Measurements from ENCODE around the gene RELCH. TPM values are rescaled to one million over a fixed set of nuclear protein-coding genes. Genes with fewer than 3 reads are reported as not detected.

Gene RELCH, protein sequence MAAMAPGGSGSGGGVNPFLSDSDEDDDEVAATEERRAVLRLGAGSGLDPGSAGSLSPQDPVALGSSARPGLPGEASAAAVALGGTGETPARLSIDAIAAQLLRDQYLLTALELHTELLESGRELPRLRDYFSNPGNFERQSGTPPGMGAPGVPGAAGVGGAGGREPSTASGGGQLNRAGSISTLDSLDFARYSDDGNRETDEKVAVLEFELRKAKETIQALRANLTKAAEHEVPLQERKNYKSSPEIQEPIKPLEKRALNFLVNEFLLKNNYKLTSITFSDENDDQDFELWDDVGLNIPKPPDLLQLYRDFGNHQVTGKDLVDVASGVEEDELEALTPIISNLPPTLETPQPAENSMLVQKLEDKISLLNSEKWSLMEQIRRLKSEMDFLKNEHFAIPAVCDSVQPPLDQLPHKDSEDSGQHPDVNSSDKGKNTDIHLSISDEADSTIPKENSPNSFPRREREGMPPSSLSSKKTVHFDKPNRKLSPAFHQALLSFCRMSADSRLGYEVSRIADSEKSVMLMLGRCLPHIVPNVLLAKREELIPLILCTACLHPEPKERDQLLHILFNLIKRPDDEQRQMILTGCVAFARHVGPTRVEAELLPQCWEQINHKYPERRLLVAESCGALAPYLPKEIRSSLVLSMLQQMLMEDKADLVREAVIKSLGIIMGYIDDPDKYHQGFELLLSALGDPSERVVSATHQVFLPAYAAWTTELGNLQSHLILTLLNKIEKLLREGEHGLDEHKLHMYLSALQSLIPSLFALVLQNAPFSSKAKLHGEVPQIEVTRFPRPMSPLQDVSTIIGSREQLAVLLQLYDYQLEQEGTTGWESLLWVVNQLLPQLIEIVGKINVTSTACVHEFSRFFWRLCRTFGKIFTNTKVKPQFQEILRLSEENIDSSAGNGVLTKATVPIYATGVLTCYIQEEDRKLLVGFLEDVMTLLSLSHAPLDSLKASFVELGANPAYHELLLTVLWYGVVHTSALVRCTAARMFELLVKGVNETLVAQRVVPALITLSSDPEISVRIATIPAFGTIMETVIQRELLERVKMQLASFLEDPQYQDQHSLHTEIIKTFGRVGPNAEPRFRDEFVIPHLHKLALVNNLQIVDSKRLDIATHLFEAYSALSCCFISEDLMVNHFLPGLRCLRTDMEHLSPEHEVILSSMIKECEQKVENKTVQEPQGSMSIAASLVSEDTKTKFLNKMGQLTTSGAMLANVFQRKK
- 10 to 100 TPM; 21.5 to 32.7 (median 27.8) TPM for total RNA-seq
- 10 to 100 TPM; 11.2 to 11.7 TPM for polyA plus RNA-seq
- long read RNA-seq, donor 1, partial matches to known transcripts, result 2 of 7 reads
- long read RNA-seq, donor 1, other reads (novel, unspliced or antisense), result 5 of 7 reads
- long read RNA-seq, donor 2, partial matches to known transcripts, result 7 of 7 reads
- long read RNA-seq, donor 2, other reads (novel, unspliced or antisense), result 0 of 7 reads
- long read RNA-seq, donor 3, full-length matches to known transcripts, result 3 of 14 reads
- long read RNA-seq, donor 3, partial matches to known transcripts, result 1 of 14 reads
- long read RNA-seq, donor 3, other reads (novel, unspliced or antisense), result 10 of 14 reads

DNA sequence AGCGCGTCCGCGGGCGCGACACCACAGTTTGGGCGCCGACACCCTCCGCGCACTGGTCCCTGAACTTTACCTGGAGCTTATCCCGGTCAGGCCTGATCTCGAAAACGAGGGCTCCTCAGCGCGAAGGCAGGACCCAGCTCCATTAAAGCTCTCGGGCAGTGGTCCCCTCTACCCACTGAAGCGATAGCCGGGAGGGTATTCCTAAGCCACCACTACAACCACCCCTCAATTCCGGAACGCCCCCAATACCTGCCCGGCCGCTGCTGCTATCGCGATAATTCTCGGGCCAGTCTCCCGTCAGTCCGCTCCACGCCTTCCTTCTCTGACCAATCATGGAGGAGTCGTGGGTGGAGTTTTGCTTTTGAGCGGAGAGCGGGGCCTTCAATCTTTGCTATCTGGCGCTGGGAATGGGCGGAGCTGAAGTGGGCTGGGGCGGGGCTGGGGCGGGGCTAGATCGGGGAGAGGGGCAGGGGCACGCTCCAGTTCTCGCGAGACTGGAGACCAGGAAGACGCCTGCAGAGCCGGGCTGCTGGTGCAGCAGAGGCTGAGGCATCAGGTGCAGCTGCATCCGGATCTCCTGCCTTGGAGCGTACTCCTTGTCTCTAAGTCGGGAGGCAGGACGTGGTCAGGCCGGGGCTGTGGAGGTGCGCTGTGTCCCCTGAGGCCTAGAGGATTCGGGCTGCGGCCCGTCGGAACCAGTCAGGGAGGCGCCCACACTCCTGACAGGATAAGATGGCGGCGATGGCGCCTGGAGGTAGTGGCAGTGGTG is at the start of gene RELCH, which contains the start of gene PIGN:
Gene RELCH (plus strand): TSS at position 482 of the 769 bp plus-strand sequence. CDS start 251 bp downstream, at position 733.
Gene PIGN (minus strand): TSS at position 283 of the 769 bp plus-strand sequence. CDS start 25,703 bp downstream, outside the sequence.
- intact Hi-C loops (cut with DNase I), result loop anchor here (5.0 to 10.0 kb wide), 5 partner anchors 58 to 798 kb away; partner anchors contain the start of gene ZCCHC2 (in 1 of the 4)
- DNase-seq, result peak; percentile 92 to 96 (median 94)
- no peaks in the 10 kb centered on the region for H3K36me3 ChIP-seq
- H3K27ac ChIP-seq, result peak within 1 kb of the TSS in 1 of 2 donors; percentile 50
- H3K4me3 ChIP-seq, result peak within 1 kb of the TSS; percentile 70
- no peak for TF ChIP-seq EP300 (IDR thresholded peaks at IDR 0.05)
- TF ChIP-seq POLR2A (IDR thresholded peaks at IDR 0.05), result peak; percentile 19
- WGBS, 3 donors, result 0 to 1% (median 1%) methylated on average over 48 to 55 of the region's 55 CpGs
- no peaks in the 10 kb centered on the region for H3K27me3 ChIP-seq
- no peaks in the 10 kb centered on the region for H3K9me3 ChIP-seq
- peaks cover 7% of the 10 kb centered on the region for H3K4me1 ChIP-seq (ENCODE audit: insufficient read depth)

DNA sequence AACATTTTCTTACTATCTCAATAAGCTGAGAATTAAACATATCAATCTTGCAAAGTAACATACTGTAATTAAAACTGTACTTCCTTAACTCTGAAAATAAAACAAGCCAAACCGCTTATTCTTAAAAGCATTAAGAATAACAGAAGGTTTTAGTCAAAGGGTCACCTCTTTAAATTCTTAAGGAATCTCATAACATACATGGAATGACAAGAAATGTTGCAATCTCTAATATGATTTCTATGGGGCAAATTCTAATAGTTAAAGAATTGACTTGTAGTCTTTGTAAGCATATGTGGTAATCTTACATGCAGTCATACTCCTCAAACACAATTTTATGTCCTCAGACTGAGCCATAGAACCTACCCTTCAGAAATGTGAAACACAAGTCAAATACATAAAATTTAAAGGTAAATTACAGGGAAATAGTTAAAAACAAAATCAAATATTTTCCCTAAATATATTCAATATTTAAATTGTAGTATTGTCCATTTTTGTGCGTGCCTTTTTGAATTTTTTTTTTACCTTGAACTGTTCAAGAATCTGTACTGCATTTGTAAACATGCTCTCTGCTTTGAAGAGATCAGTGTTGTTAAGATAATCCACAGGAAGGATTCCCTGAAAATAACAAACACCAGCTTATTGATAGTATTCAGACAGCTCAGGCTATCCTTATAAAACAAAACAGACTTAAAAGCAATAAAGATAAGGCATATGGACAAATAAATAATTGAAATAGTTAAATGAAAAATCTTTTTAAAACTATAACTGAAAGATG is 48.4 kb upstream of the RELCH start:
- DNase-seq, result no peak
- intact Hi-C loops (cut with DNase I), result loop anchor here in 1 of 4 donors (10.0 kb wide), 1 partner anchor 504 kb away; no protein-coding TSS in a partner anchor
- H3K36me3 ChIP-seq, result no peaks in the 10 kb centered on the region

DNA sequence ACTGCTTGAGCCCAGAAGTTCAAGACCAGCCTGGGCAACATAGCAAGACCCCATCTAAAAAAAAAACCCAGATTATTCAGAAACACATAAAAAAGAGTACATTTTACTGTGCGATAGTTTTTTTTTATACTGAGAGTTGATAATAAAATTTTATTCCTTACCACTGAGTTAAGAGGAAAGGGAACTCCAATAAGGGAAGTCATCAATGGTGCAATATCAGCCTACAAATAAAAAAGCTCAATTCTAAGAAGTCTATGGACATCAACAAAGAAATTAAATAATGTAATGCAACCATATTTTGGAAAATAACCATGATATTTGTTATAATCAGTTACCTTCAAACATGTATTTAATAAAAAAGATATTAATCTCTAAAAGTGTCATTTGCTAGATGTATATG is 46.8 kb upstream of the RELCH start:
- Histone ChIP-seq H3K9me3 (no peaks in the 10 kb centered on the region), H3K4me3 (no peak overlapping the region), H3K4me1 (ENCODE audit: insufficient read depth) (no peaks in the 10 kb centered on the region), H3K36me3 (no peaks in the 10 kb centered on the region), H3K27ac (no peak overlapping the region), H3K27me3 (no peaks in the 10 kb centered on the region)
- 43 to 100% (median 96%) methylated on average over 1 of the region's 1 CpG for WGBS, 3 donors
- DNase-seq, result no peak
- intact Hi-C loops (cut with DNase I), result no loop called here
- TF ChIP-seq POLR2A (IDR thresholded peaks at IDR 0.05) (no peak), EP300 (IDR thresholded peaks at IDR 0.05) (no peak)
- TF ChIP-seq, protein P1, sequence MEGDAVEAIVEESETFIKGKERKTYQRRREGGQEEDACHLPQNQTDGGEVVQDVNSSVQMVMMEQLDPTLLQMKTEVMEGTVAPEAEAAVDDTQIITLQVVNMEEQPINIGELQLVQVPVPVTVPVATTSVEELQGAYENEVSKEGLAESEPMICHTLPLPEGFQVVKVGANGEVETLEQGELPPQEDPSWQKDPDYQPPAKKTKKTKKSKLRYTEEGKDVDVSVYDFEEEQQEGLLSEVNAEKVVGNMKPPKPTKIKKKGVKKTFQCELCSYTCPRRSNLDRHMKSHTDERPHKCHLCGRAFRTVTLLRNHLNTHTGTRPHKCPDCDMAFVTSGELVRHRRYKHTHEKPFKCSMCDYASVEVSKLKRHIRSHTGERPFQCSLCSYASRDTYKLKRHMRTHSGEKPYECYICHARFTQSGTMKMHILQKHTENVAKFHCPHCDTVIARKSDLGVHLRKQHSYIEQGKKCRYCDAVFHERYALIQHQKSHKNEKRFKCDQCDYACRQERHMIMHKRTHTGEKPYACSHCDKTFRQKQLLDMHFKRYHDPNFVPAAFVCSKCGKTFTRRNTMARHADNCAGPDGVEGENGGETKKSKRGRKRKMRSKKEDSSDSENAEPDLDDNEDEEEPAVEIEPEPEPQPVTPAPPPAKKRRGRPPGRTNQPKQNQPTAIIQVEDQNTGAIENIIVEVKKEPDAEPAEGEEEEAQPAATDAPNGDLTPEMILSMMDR (IDR thresholded peaks at IDR 0.05), result no peak

More for the DNA sequence above, 48.4 kb upstream of the RELCH start:
- H3K4me3 ChIP-seq, result no peak overlapping the region
- 33 to 41% (median 34%) methylated on average over 2 of the region's 2 CpGs for WGBS, 3 donors
- no peaks in the 10 kb centered on the region for H3K4me1 ChIP-seq (ENCODE audit: insufficient read depth)
- no peaks in the 10 kb centered on the region for H3K27me3 ChIP-seq
- H3K9me3 ChIP-seq, result no peaks in the 10 kb centered on the region
- TF ChIP-seq, protein P1 (IDR thresholded peaks at IDR 0.05), result no peak
- TF ChIP-seq EP300 (IDR thresholded peaks at IDR 0.05) (no peak), POLR2A (IDR thresholded peaks at IDR 0.05) (no peak)
- no peak overlapping the region for H3K27ac ChIP-seq

Measured in ovary (tissue), 10 donors.